ENCODE measurements around the gene ADAMTS20.
"Not testable (repeated sequence)": the region's sequence is repeated elsewhere in the genome, so short reads cannot be mapped to it uniquely, and the experiment has no call there.

DNA sequence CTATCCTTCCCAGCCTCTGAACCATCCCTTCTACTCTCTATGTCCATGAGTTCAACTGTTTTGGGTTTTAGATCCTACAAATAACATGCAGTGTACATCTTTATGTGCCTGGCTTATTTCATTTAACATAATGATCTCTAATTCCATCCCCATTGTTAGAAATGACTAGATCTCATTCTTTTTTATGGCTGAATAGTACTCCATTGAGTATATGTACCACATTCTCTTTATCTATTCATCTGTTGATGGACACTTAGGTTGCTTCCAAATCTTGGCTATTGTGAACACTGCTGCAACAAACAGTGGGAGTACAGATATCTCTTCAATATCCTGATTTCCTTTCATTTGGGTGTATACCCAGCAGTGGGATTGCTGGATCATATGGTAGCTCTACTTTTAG lies 14.3 kb downstream of the ADAMTS20 start:
- not testable (repeated sequence) for TF ChIP-seq FOXM1 (IDR thresholded peaks at IDR 0.05; ENCODE audit: borderline replicate concordance); SUZ12 (IDR thresholded peaks at IDR 0.05); HDGF (IDR thresholded peaks at IDR 0.05; ENCODE audit: borderline replicate concordance); FOXA1 (IDR thresholded peaks at IDR 0.05)
